ENCODE data around the gene NDN. TPM values are rescaled to one million over a fixed set of nuclear protein-coding genes. Genes with fewer than 3 reads are reported as not detected.

The NDN gene
- total and polyA plus RNA-seq, 2 of the 8 experiments (the other 6 are each of a cell fraction or from before 2014, with no cell fraction given), result 29.4 to 39.3 TPM

- Histone ChIP-seq H3K4me1 (replicated peaks in 1 of 4; ENCODE audit: control insufficient read depth in 3 of 4, insufficient read depth in 4 of 4, low read length in 3 of 4) (no peaks in the 10 kb centered on the region), H3K18ac (ENCODE audit: extremely low read depth, low read length) (no peak overlapping the region), H3K4ac (replicated peaks; ENCODE audit: insufficient read length, low read depth, low read length) (no peak overlapping the region), H3K14ac (ENCODE audit: insufficient read length) (no peak overlapping the region), H4K8ac (ENCODE audit: extremely low read depth, insufficient read depth, low read length) (no peak overlapping the region), H3K9me3 (ENCODE audit: insufficient read depth in 2 of 2, low read depth in 1 of 2, low read length in 1 of 2) (peaks cover 21 to 28% of the 10 kb centered on the region in 2 experiments), H3K4me2 (ENCODE audit: insufficient read depth in 1 of 2, low read depth in 2 of 2, low read length in 2 of 2) (no peak overlapping the region), H4K20me1 (replicated peaks in 1 of 2; ENCODE audit: control insufficient read depth in 1 of 2, insufficient read depth in 2 of 2, low read length in 2 of 2) (no peaks in the 10 kb centered on the region), H3K23ac (ENCODE audit: insufficient read length) (no peak overlapping the region), H2AK5ac (ENCODE audit: low read depth, low read length) (no peak overlapping the region), H4K5ac (ENCODE audit: insufficient read length, low read depth, low read length) (no peak overlapping the region), H3K9ac (replicated peaks in 1 of 4; ENCODE audit: extremely low read depth in 1 of 4, low read depth in 3 of 4, low read length in 3 of 4) (no peak overlapping the region), H4K91ac (replicated peaks; ENCODE audit: insufficient read length, low read length) (no peak overlapping the region), H2BK12ac (ENCODE audit: low read depth, low read length) (no peak overlapping the region), H3K4me3 (ENCODE audit: extremely low read depth in 1 of 4, insufficient read depth in 2 of 4, low read depth in 3 of 4, low read length in 4 of 4) (no peak overlapping the region), H3K27me3 (replicated peaks in 1 of 4; ENCODE audit: control insufficient read depth in 3 of 4, extremely low read depth in 1 of 4, insufficient read depth in 3 of 4, low read length in 3 of 4) (no peaks in the 10 kb centered on the region), H3K79me2 (ENCODE audit: control insufficient read depth in 1 of 2, insufficient read depth in 2 of 2, low read length in 2 of 2) (no peaks in the 10 kb centered on the region), H2AFZ (ENCODE audit: low read length) (no peak overlapping the region), H3K23me2 (ENCODE audit: low read depth, low read length) (no peaks in the 10 kb centered on the region), H3K56ac (replicated peaks; ENCODE audit: insufficient read length, low read depth, low read length) (no peak overlapping the region), H2BK15ac (ENCODE audit: low read length) (no peak overlapping the region), H3K79me1 (ENCODE audit: low read depth, low read length) (no peaks in the 10 kb centered on the region), H2BK20ac (ENCODE audit: low read length) (no peak overlapping the region), H2BK5ac (ENCODE audit: low read depth, low read length) (no peak overlapping the region), H3K36me3 (ENCODE audit: control insufficient read depth in 2 of 4, insufficient read depth in 4 of 4, low read length in 3 of 4) (no peaks in the 10 kb centered on the region), H2BK120ac (replicated peaks; ENCODE audit: low read depth, low read length) (no peak overlapping the region), H3K27ac (ENCODE audit: low read depth, low read length) (no peak overlapping the region)
- DNase-seq (ENCODE audit: low read depth in 1 of 2, low spot score in 2 of 2) (no peak), FAIRE-seq (no peak)
- CTCF ChIA-PET (ENCODE audit: partially characterized antibody), result no interaction called here
- 79% methylated on average over 3 of the region's 3 CpGs; no CpG with 5 or more reads in 1 of the 2 experiments for WGBS, 2 experiments (ENCODE audit: extremely low coverage in 1 of 2, insufficient coverage in 1 of 2, insufficient read length in 1 of 2, insufficient replicate concordance in 2 of 2, low coverage in 1 of 2, low lambda C conversion rate in 2 of 2, missing lambda C conversion rate in 1 of 2)
- no peak for TF ChIP-seq FOSL1 (IDR thresholded peaks at IDR 0.05; ENCODE audit: insufficient read depth, low read depth, low read length)
- no peak for TF ChIP-seq MAX (IDR thresholded peaks at IDR 0.05)
- no peak for TF ChIP-seq RXRA (IDR thresholded peaks at IDR 0.05; ENCODE audit: insufficient read depth, low read depth, low read length)
- TF ChIP-seq KDM4A (IDR thresholded peaks at IDR 0.05; ENCODE audit: low read depth, low read length, severe bottlenecking), result no peak
- no peak for TF ChIP-seq RBBP5 (IDR thresholded peaks at IDR 0.05; ENCODE audit: borderline replicate concordance, low read depth, low read length)
- TF ChIP-seq RAD21 (IDR thresholded peaks at IDR 0.05 in 1 of 2, conservative IDR thresholded peaks at IDR 0.05 in 1 of 2; ENCODE audit: low read depth in 2 of 2, low read length in 2 of 2), result no peak
- TF ChIP-seq ATF2 (IDR thresholded peaks at IDR 0.05; ENCODE audit: low read length), result no peak
- TF ChIP-seq RNF2 (IDR thresholded peaks at IDR 0.05; ENCODE audit: borderline replicate concordance, low read depth, low read length, missing control alignments, poor library complexity, severe bottlenecking), result no peak
- no peak for TF ChIP-seq TAF7 (optimal IDR thresholded peaks at IDR 0.05; ENCODE audit: borderline replicate concordance, low read depth, low read length)
- no peak for TF ChIP-seq MAFK (IDR thresholded peaks at IDR 0.05; ENCODE audit: low read depth, low read length)
- TF ChIP-seq CBX5 (IDR thresholded peaks at IDR 0.05; ENCODE audit: low read depth, low read length), result no peak
- POLR2A ChIA-PET (ENCODE audit: partially characterized antibody), result no interaction called here
Measured at GRCh38 chr15:23671481-23671880, 15.6 kb downstream of the NDN start.

Data from H1 (cell line).